ENCODE measurements around the gene MCHR1.

- TF ChIP-seq EZH2 (IDR thresholded peaks at IDR 0.05; ENCODE audit: insufficient read depth, poor library complexity, severe bottlenecking) (no peak), EZH2phosphoT487 (IDR thresholded peaks at IDR 0.05; ENCODE audit: insufficient read depth, low read depth) (no peak)
These were observed 33.0 kb downstream of the MCHR1 start for GRCh38 chr22:40712311-40712710.
